Lung (tissue), 12 donors: Measurements from ENCODE around the gene TBR1. TPM values are rescaled to one million over a fixed set of nuclear protein-coding genes. Genes with fewer than 3 reads are reported as not detected.

Source experiments
- ATAC-seq: fragments of 200-7000 bp; cut with Tn5 transposase; one replicate; pipeline ENCODE4 v1.9.1; 2020; ENCODE audit warnings: moderate number of reproducible peaks; ENCODE audit not compliant: insufficient read depth, low FRiP score
- DNase-seq, 3 donors: peaks; one replicate each; pipeline ENCODE4 v3.0.0-alpha.2; 2013 to 2017
- H3K27ac ChIP-seq, 2 donors: one replicate each; pipeline ENCODE4 v1.5.1; 2013; ENCODE audit warnings: mild to moderate bottlenecking in 2 of 2, moderate library complexity in 2 of 2, control low read depth in 1 of 2, inconsistent platforms in 1 of 2, low read depth in 1 of 2, low read length in 1 of 2
- H3K27me3 ChIP-seq, 3 donors: one replicate each; pipeline ENCODE4 v1.5.1; 2013; ENCODE audit warnings: low read length in 2 of 3; ENCODE audit not compliant: control insufficient read depth in 3 of 3, insufficient read depth in 3 of 3
- H3K36me3 ChIP-seq, 4 donors: one replicate each; pipeline ENCODE4 v1.5.1; 2013; ENCODE audit warnings: low read length in 4 of 4, mild to moderate bottlenecking in 1 of 4, moderate library complexity in 1 of 4; ENCODE audit not compliant: control insufficient read depth in 4 of 4, insufficient read depth in 4 of 4
- H3K4me1 ChIP-seq, 5 donors: one replicate each; pipeline ENCODE4 v1.5.1; 2013; ENCODE audit warnings: low read length in 5 of 5, mild to moderate bottlenecking in 2 of 5, moderate library complexity in 1 of 5; ENCODE audit not compliant: control insufficient read depth in 5 of 5, insufficient read depth in 5 of 5
- H3K4me3 ChIP-seq: one replicate; pipeline ENCODE4 v1.5.1; 2013; ENCODE audit warnings: mild to moderate bottlenecking, control low read depth, moderate library complexity
- H3K9ac ChIP-seq, 2 donors: one replicate each; pipeline ENCODE4 v1.5.1; 2013; ENCODE audit warnings: low read length in 2 of 2, control low read depth in 1 of 2; ENCODE audit not compliant: insufficient read depth in 1 of 2
- H3K9me3 ChIP-seq, 4 donors: one replicate each; pipeline ENCODE4 v1.5.1; 2013; ENCODE audit warnings: low read length in 3 of 4, mild to moderate bottlenecking in 1 of 4, moderate library complexity in 1 of 4; ENCODE audit not compliant: control insufficient read depth in 4 of 4, insufficient read depth in 3 of 4
- CTCF ChIP-seq: IDR thresholded peaks from 2 replicates; pipeline ENCODE4 v1.5.1; 2012; ENCODE audit warnings: mild to moderate bottlenecking; ENCODE audit errors: control extremely low read depth, extremely low read depth
- WGBS, 2 donors: extraction: QIAGEN DNeasy Blood & Tissue Kit; methylation state at CpG; one replicate each; pipeline ENCODE4 v1.1.7; 2013; 5-methylcytosine and 5-hydroxymethylcytosine counted together
- polyA plus RNA-seq, 2 donors: library from polyadenylated mRNA; stranded (reverse); fragments of 200-250 nt; gene quantifications; one replicate each; pipeline ENCODE4 v1.2.1, GENCODE V29; 2013
- total RNA-seq, 2 donors: library from RNA; depleted of rRNA in 1 of 2; stranded (reverse); fragments of >200 nt in 1 of 2; gene quantifications; one replicate each; pipeline ENCODE4 v1.2.1, GENCODE V29; 2014 to 2021
- donor health status: control.
- donor health status: control.
- donor health status: Bipolar disorder and iron deficiency.
- donor health status: healthy.
- donor health status: DM: yes; HTN: yes; CAD: no.

Gene TBR1
- total and polyA plus RNA-seq, 4 donors, result 0.01 to 0.02 TPM; not detected in 2

GRCh38 chr2:161379740-161380139 lies 36.4 kb upstream of the TBR1 start:
- no peaks in the 10 kb centered on the region for H3K9me3 ChIP-seq
- H3K4me3 ChIP-seq, result no peak overlapping the region
- H3K27me3 ChIP-seq, result no peaks in the 10 kb centered on the region
- WGBS, 2 donors, result 96 to 100% methylated on average over 2 of the region's 2 CpGs
- no peak for TF ChIP-seq CTCF
- peak overlapping the region in 1 of 2 donors; percentile 21 for H3K27ac ChIP-seq
- H3K9ac ChIP-seq, result no peak overlapping the region
- no peak for DNase-seq
- no peak for ATAC-seq
- peaks cover 0 to 8% (median 0%) of the 10 kb centered on the region in 5 donors for H3K4me1 ChIP-seq
- no peaks in the 10 kb centered on the region for H3K36me3 ChIP-seq

- no peak for ATAC-seq
- H3K4me1 ChIP-seq, result peaks cover 0 to 8% (median 0%) of the 10 kb centered on the region in 5 donors
Observed at GRCh38 chr2:161381546-161381945, 34.6 kb upstream of the TBR1 start.

GRCh38 chr2:161382747-161383146 lies 33.4 kb upstream of the TBR1 start:
- Histone ChIP-seq H3K27me3 (no peaks in the 10 kb centered on the region), H3K9me3 (no peaks in the 10 kb centered on the region), H3K9ac (no peak overlapping the region), H3K4me3 (no peak overlapping the region), H3K36me3 (peaks cover 0 to 2% (median 0%) of the 10 kb centered on the region in 4 donors), H3K4me1 (peaks cover 0 to 8% (median 0%) of the 10 kb centered on the region in 5 donors), H3K27ac (no peak overlapping the region)
- ATAC-seq, result no peak
- no peak for TF ChIP-seq CTCF
- DNase-seq, result no peak
- 93 to 96% methylated on average over 4 of the region's 4 CpGs for WGBS, 2 donors

More at GRCh38 chr2:161381546-161381945, 34.6 kb upstream of the TBR1 start:
- Histone ChIP-seq H3K36me3 (peaks cover 0 to 2% (median 0%) of the 10 kb centered on the region in 4 donors), H3K27ac (no peak overlapping the region), H3K27me3 (no peaks in the 10 kb centered on the region), H3K9me3 (no peaks in the 10 kb centered on the region), H3K4me3 (no peak overlapping the region), H3K9ac (no peak overlapping the region)
- no peak for TF ChIP-seq CTCF
- WGBS, 2 donors, result 93% methylated on average over 3 of the region's 3 CpGs
- DNase-seq, result no peak

GRCh38 chr2:161384864-161385263 lies 31.2 kb upstream of the TBR1 start:
- DNase-seq (no peak), ATAC-seq (no peak)
- Histone ChIP-seq H3K9me3 (no peaks in the 10 kb centered on the region), H3K27me3 (no peaks in the 10 kb centered on the region), H3K27ac (no peak overlapping the region), H3K4me3 (no peak overlapping the region), H3K4me1 (peaks cover 0 to under 1% (median 0%) of the 10 kb centered on the region in 5 donors), H3K9ac (no peak overlapping the region), H3K36me3 (peaks cover 0 to 2% (median 0%) of the 10 kb centered on the region in 4 donors)
- no peak for TF ChIP-seq CTCF
